Activated T-helper 2 cell treated with anti-CD3 and anti-CD28 coated beads, Interferon-gamma antibody, Interleukin-2, Interleukin-4, amounts not matched to agents 10 μg/mL and 5 μg/mL and 100 μg/mL, durations not matched to agents 14 hours and 24 hours and 36 hours (primary cell): ENCODE results near the gene PCSK1. TPM values are rescaled to one million over a fixed set of nuclear protein-coding genes. Genes with fewer than 3 reads are reported as not detected.

Experiments used
- DNase-seq: peaks from one replicate; pipeline ENCODE4 v3.0.0; 2021; ENCODE audit warnings: low spot score
- H3K27ac Mint-ChIP-seq: one replicate; pipeline ENCODE4 v1.8.0; 2021; ENCODE audit warnings: mixed read lengths
- H3K27me3 Mint-ChIP-seq: one replicate; pipeline ENCODE4 v1.8.0; 2021; ENCODE audit warnings: low read depth, mixed read lengths
- H3K36me3 Mint-ChIP-seq: one replicate; pipeline ENCODE4 v1.8.0; 2021; ENCODE audit warnings: low read depth, mixed read lengths
- H3K4me1 Mint-ChIP-seq: one replicate; pipeline ENCODE4 v1.8.0; 2021; ENCODE audit warnings: low read depth, mixed read lengths
- H3K4me3 Mint-ChIP-seq: one replicate; pipeline ENCODE4 v1.8.0; 2021; ENCODE audit warnings: low read depth, mild to moderate bottlenecking, moderate library complexity, mixed read lengths
- H3K9me3 Mint-ChIP-seq: one replicate; pipeline ENCODE4 v1.8.0; 2021; ENCODE audit warnings: mixed read lengths
- intact Hi-C: fragments of 100-400 bp; cut with micrococcal nuclease; formaldehyde crosslinking; loops from one replicate; pipeline ENCODE4 v1.15.1; 2023
- total RNA-seq: library from RNA; stranded (reverse); gene quantifications from 2 replicates; pipeline ENCODE4 v1.2.3, GENCODE V29; 2022

PCSK1 gene
- total RNA-seq, 1 donor from 2014 or later = not detected

GRCh38 chr5:96453394-96453793, 20.3 kb upstream of the PCSK1 start:
- Mint-ChIP-seq H3K4me1 (no peaks in the 10 kb centered on the region), H3K27ac (no peak overlapping the region), H3K27me3 (peaks cover 3% of the 10 kb centered on the region), H3K9me3 (no peaks in the 10 kb centered on the region), H3K36me3 (no peaks in the 10 kb centered on the region), H3K4me3 (no peak overlapping the region)
- DNase-seq = no peak
- intact Hi-C loops = no loop called here

GRCh38 chr5:96447949-96448348, 14.9 kb upstream of the PCSK1 start:
- Mint-ChIP-seq H3K4me1 (no peaks in the 10 kb centered on the region), H3K36me3 (no peaks in the 10 kb centered on the region), H3K27ac (no peak overlapping the region), H3K27me3 (peaks cover 14% of the 10 kb centered on the region), H3K4me3 (no peak overlapping the region), H3K9me3 (no peaks in the 10 kb centered on the region)
- no peak for DNase-seq
- intact Hi-C loops = no loop called here

GRCh38 chr5:96440185-96440538, 7.1 kb upstream of the PCSK1 start:
- Mint-ChIP-seq H3K36me3 (no peaks in the 10 kb centered on the region), H3K27me3 (peaks cover 27% of the 10 kb centered on the region), H3K4me1 (peaks cover 10% of the 10 kb centered on the region), H3K9me3 (no peaks in the 10 kb centered on the region), H3K27ac (no peak overlapping the region), H3K4me3 (no peak overlapping the region)
- DNase-seq = no peak
- intact Hi-C loops = no loop called here

- Mint-ChIP-seq H3K27me3 (peaks cover 30% of the 10 kb centered on the region), H3K27ac (no peak overlapping the region), H3K36me3 (no peaks in the 10 kb centered on the region), H3K4me3 (no peak overlapping the region), H3K4me1 (peaks cover 10% of the 10 kb centered on the region), H3K9me3 (no peaks in the 10 kb centered on the region)
- intact Hi-C loops = loop anchor here (10.0 kb wide), 1 partner anchor 95 kb away; no protein-coding TSS in a partner anchor
- DNase-seq = no peak
Observed at GRCh38 chr5:96439477-96440184, 6.6 kb upstream of the PCSK1 start.

- Mint-ChIP-seq H3K27me3 (peaks cover 60% of the 10 kb centered on the region), H3K36me3 (no peaks in the 10 kb centered on the region), H3K4me3 (no peak overlapping the region), H3K27ac (no peak overlapping the region), H3K9me3 (no peaks in the 10 kb centered on the region), H3K4me1 (peaks cover 9% of the 10 kb centered on the region)
- DNase-seq = peak; percentile 14
- intact Hi-C loops = loop anchor here (10.0 kb wide), 1 partner anchor 89 kb away; no protein-coding TSS in a partner anchor
Observed at GRCh38 chr5:96434201-96434645, 1.2 kb upstream of the PCSK1 start.

GRCh38 chr5:96432216-96433065, 607 bp downstream of the PCSK1 start:
- H3K4me3 Mint-ChIP-seq = no peak overlapping the region
- no peak overlapping the region for H3K27ac Mint-ChIP-seq
- DNase-seq = no peak
- H3K36me3 Mint-ChIP-seq = no peaks in the 10 kb centered on the region
- H3K27me3 Mint-ChIP-seq = peaks cover 49% of the 10 kb centered on the region
- intact Hi-C loops = loop anchor here (10.0 kb wide), 1 partner anchor 88 kb away; no protein-coding TSS in a partner anchor
- H3K4me1 Mint-ChIP-seq = peaks cover 9% of the 10 kb centered on the region
- H3K9me3 Mint-ChIP-seq = no peaks in the 10 kb centered on the region

- Mint-ChIP-seq H3K27me3 (peaks cover 48% of the 10 kb centered on the region), H3K4me1 (peaks cover 9% of the 10 kb centered on the region), H3K27ac (no peak overlapping the region), H3K4me3 (no peak overlapping the region), H3K9me3 (no peaks in the 10 kb centered on the region), H3K36me3 (no peaks in the 10 kb centered on the region)
- intact Hi-C loops = loop anchor here (10.0 kb wide), 1 partner anchor 87 kb away; no protein-coding TSS in a partner anchor
- no peak for DNase-seq
Observed at GRCh38 chr5:96431376-96432187, 1.5 kb downstream of the PCSK1 start.

GRCh38 chr5:96427824-96428223, 5.2 kb downstream of the PCSK1 start:
- intact Hi-C loops = no loop called here
- H3K9me3 Mint-ChIP-seq = no peaks in the 10 kb centered on the region
- DNase-seq = no peak
- H3K27me3 Mint-ChIP-seq = peaks cover 30% of the 10 kb centered on the region
- no peak overlapping the region for H3K4me3 Mint-ChIP-seq
- peaks cover 9% of the 10 kb centered on the region for H3K4me1 Mint-ChIP-seq
- H3K27ac Mint-ChIP-seq = no peak overlapping the region
- no peaks in the 10 kb centered on the region for H3K36me3 Mint-ChIP-seq

- no peak overlapping the region for H3K27ac Mint-ChIP-seq
- H3K36me3 Mint-ChIP-seq = no peaks in the 10 kb centered on the region
- peaks cover 8% of the 10 kb centered on the region for H3K4me1 Mint-ChIP-seq
- no peak for DNase-seq
- H3K27me3 Mint-ChIP-seq = peaks cover 25% of the 10 kb centered on the region
- intact Hi-C loops = no loop called here
- no peak overlapping the region for H3K4me3 Mint-ChIP-seq
- no peaks in the 10 kb centered on the region for H3K9me3 Mint-ChIP-seq
Observed at GRCh38 chr5:96426831-96427230, 6.2 kb downstream of the PCSK1 start.

GRCh38 chr5:96425443-96425842, 7.6 kb downstream of the PCSK1 start:
- no peak for DNase-seq
- H3K9me3 Mint-ChIP-seq = no peaks in the 10 kb centered on the region
- intact Hi-C loops = no loop called here
- H3K36me3 Mint-ChIP-seq = no peaks in the 10 kb centered on the region
- no peaks in the 10 kb centered on the region for H3K4me1 Mint-ChIP-seq
- H3K4me3 Mint-ChIP-seq = no peak overlapping the region
- no peak overlapping the region for H3K27ac Mint-ChIP-seq
- H3K27me3 Mint-ChIP-seq = peaks cover 16% of the 10 kb centered on the region

GRCh38 chr5:96415897-96416296, 17.2 kb downstream of the PCSK1 start:
- intact Hi-C loops = no loop called here
- Mint-ChIP-seq H3K9me3 (no peaks in the 10 kb centered on the region), H3K27ac (no peak overlapping the region), H3K36me3 (no peaks in the 10 kb centered on the region), H3K4me3 (no peak overlapping the region), H3K27me3 (peaks cover 2% of the 10 kb centered on the region), H3K4me1 (no peaks in the 10 kb centered on the region)
- no peak for DNase-seq

GRCh38 chr5:96412868-96413449, 20.1 kb downstream of the PCSK1 start:
- no peak overlapping the region for H3K4me3 Mint-ChIP-seq
- no peak for DNase-seq
- H3K36me3 Mint-ChIP-seq = no peaks in the 10 kb centered on the region
- H3K27ac Mint-ChIP-seq = no peak overlapping the region
- H3K9me3 Mint-ChIP-seq = no peaks in the 10 kb centered on the region
- H3K4me1 Mint-ChIP-seq = no peaks in the 10 kb centered on the region
- intact Hi-C loops = no loop called here
- peaks cover 2% of the 10 kb centered on the region for H3K27me3 Mint-ChIP-seq
